Stimulated activated CD8-positive, alpha-beta memory T cell treated with anti-CD3 and anti-CD28 coated beads, Interleukin-4, amount 100 ng/mL, for 4 hours (primary cell): ENCODE measurements around the gene FBXO45.
"Not testable (repeated sequence)": the region's sequence is repeated elsewhere in the genome, so short reads cannot be mapped to it uniquely, and the experiment has no call there.

Source experiments
- DNase-seq, 2 donors: peaks; one replicate each; pipeline ENCODE4 v3.0.0-alpha.2; 2020; ENCODE audit warnings: low read depth in 2 of 2, low spot score in 1 of 2

The FBXO45 gene

GRCh38 chr3:196615234-196615633 is 46.8 kb downstream of the FBXO45 start:
- DNase-seq = not testable (repeated sequence)

GRCh38 chr3:196617256-196617655 is 48.8 kb downstream of the FBXO45 start:
- no peak for DNase-seq

GRCh38 chr3:196619223-196619622 is 50.8 kb downstream of the FBXO45 start:
- DNase-seq = no peak

- not testable (repeated sequence) for DNase-seq
Measured at GRCh38 chr3:196619627-196620026, 51.2 kb downstream of the FBXO45 start.

GRCh38 chr3:196620161-196620604 is 51.7 kb downstream of the FBXO45 start:
- no peak for DNase-seq

- no peak for DNase-seq
Measured at GRCh38 chr3:196620684-196621083, 52.2 kb downstream of the FBXO45 start.

- no peak for DNase-seq
Measured at GRCh38 chr3:196621611-196622010, 53.2 kb downstream of the FBXO45 start.

GRCh38 chr3:196624067-196624790 is 55.8 kb downstream of the FBXO45 start:
- no peak for DNase-seq

- DNase-seq = no peak
Measured at GRCh38 chr3:196624907-196625306, 56.4 kb downstream of the FBXO45 start.

GRCh38 chr3:196625331-196625730 is 56.9 kb downstream of the FBXO45 start:
- DNase-seq = no peak

- no peak for DNase-seq
Measured at GRCh38 chr3:196627918-196628231, 59.4 kb downstream of the FBXO45 start.

GRCh38 chr3:196629228-196629627 is 60.8 kb downstream of the FBXO45 start:
- no peak for DNase-seq

GRCh38 chr3:196631682-196632045 is 63.2 kb downstream of the FBXO45 start:
- no peak for DNase-seq

GRCh38 chr3:196632046-196632751 is 63.7 kb downstream of the FBXO45 start:
- DNase-seq = peak; percentile 51 to 69

GRCh38 chr3:196633555-196634151 is 65.2 kb downstream of the FBXO45 start:
- DNase-seq = no peak

- DNase-seq = no peak
Measured at GRCh38 chr3:196634224-196634623, 65.8 kb downstream of the FBXO45 start.

GRCh38 chr3:196634829-196635228 is 66.4 kb downstream of the FBXO45 start:
- DNase-seq = no peak

- DNase-seq = no peak
Measured at GRCh38 chr3:196636369-196637349, 68.2 kb downstream of the FBXO45 start.

- not testable (repeated sequence) for DNase-seq
Measured at GRCh38 chr3:196637941-196638340, 69.5 kb downstream of the FBXO45 start.
